Testis (tissue), 3 donors: ENCODE data around the gene TRIM7. TPM values are rescaled to one million over a fixed set of nuclear protein-coding genes. Genes with fewer than 3 reads are reported as not detected.

Experiments used
- DNase-seq: peaks from one replicate; pipeline ENCODE4 v3.0.0-alpha.2; 2019
- H3K27ac ChIP-seq, 2 donors: fragments of 200-600 bp; sonication (generic); one replicate each; pipeline ENCODE4 v1.5.1; 2019
- H3K27me3 ChIP-seq: fragments of 200-600 bp; sonication (generic); one replicate; pipeline ENCODE4 v1.5.1; 2019
- H3K36me3 ChIP-seq: fragments of 200-600 bp; sonication (generic); one replicate; pipeline ENCODE4 v1.5.1; 2017; ENCODE audit warnings: low read depth; ENCODE audit errors: missing control alignments
- H3K4me1 ChIP-seq: fragments of 200-600 bp; sonication (generic); one replicate; pipeline ENCODE4 v1.5.1; 2019
- H3K4me3 ChIP-seq, 2 donors: fragments of 200-600 bp; sonication (generic); one replicate each; pipeline ENCODE4 v1.5.1; 2017 to 2019
- H3K9me3 ChIP-seq: fragments of 200-600 bp; sonication (generic); one replicate; pipeline ENCODE4 v1.5.1; 2017
- CTCF ChIP-seq, 3 experiments: fragments of 450-650 bp in 2 of 3; fragments of 200-600 bp in 1 of 3; sonication (generic) in 1 of 3; IDR thresholded peaks; one replicate each; pipeline ENCODE4 v1.5.1; 2016 to 2019; ENCODE audit warnings: antibody characterized with exemption in 3 of 3, mild to moderate bottlenecking in 2 of 3, moderate library complexity in 1 of 3
- POLR2A ChIP-seq: fragments of 450-650 bp; IDR thresholded peaks from one replicate; pipeline ENCODE4 v1.6.1; 2017; ENCODE audit warnings: antibody characterized with exemption, mild to moderate bottlenecking, moderate library complexity
- WGBS, 2 donors: methylation state at CpG; one replicate each; pipeline ENCODE4 v1.1.5; 2018; 5-methylcytosine and 5-hydroxymethylcytosine counted together
- intact Hi-C: fragments of 100-400 bp; cut with DNase I; formaldehyde crosslinking; loops from one replicate; pipeline ENCODE4 v1.15.1; 2023; ENCODE audit warnings: low total_unique reads
- polyA plus RNA-seq: library from polyadenylated mRNA; stranded (reverse); fragments of 350-450 nt; fragmentation: Illumina TruSeq; extraction: RNeasy Lipid Tissue Mini Kit (QIAGEN cat#74804); gene quantifications from one replicate; pipeline ENCODE4 v1.2.3, GENCODE V29; 2014; ENCODE audit warnings: low read depth, low replicate concordance; ENCODE audit not compliant: insufficient read depth
- total RNA-seq, 2 donors: library from RNA; depleted of rRNA; stranded (reverse); fragments of >200 nt; gene quantifications; one replicate each; pipeline ENCODE4 v1.2.3, GENCODE V29; 2016

The TRIM7 gene
- total and polyA plus RNA-seq, 3 donors from 2014 or later: 0.43 to 0.87 (median 0.47) TPM

GRCh38 chr5:181207214-181207959 lies 2.4 kb upstream of the TRIM7 start:
- WGBS, 2 donors: 1% methylated on average over 36 of the region's 36 CpGs
- H3K4me3 ChIP-seq: peak overlapping the region; percentile 60 to 74
- H3K27me3 ChIP-seq: no peaks in the 10 kb centered on the region
- peak; percentile 79 for DNase-seq
- TF ChIP-seq POLR2A: no peak
- no peak for TF ChIP-seq CTCF (IDR thresholded peaks at IDR 0.05)
- H3K4me1 ChIP-seq: peaks cover 2% of the 10 kb centered on the region
- intact Hi-C loops: no loop called here
- no peaks in the 10 kb centered on the region for H3K36me3 ChIP-seq
- peak overlapping the region; percentile 79 to 85 for H3K27ac ChIP-seq
- no peaks in the 10 kb centered on the region for H3K9me3 ChIP-seq

- intact Hi-C loops: no loop called here
- DNase-seq: no peak
- H3K4me1 ChIP-seq: peaks cover 2% of the 10 kb centered on the region
- no peaks in the 10 kb centered on the region for H3K27me3 ChIP-seq
- no peaks in the 10 kb centered on the region for H3K36me3 ChIP-seq
- 6% methylated on average over 37 of the region's 37 CpGs for WGBS, 2 donors
- TF ChIP-seq POLR2A: no peak
- TF ChIP-seq CTCF (IDR thresholded peaks at IDR 0.05): no peak
- peak overlapping the region; percentile 60 to 74 for H3K4me3 ChIP-seq
- peak overlapping the region in 1 of 2 donors; percentile 85 for H3K27ac ChIP-seq
- H3K9me3 ChIP-seq: no peaks in the 10 kb centered on the region
These were observed 1.0 kb upstream of the TRIM7 start for GRCh38 chr5:181205761-181206649.

- intact Hi-C loops: no loop called here
These were observed 727 bp downstream of the TRIM7 start for GRCh38 chr5:181204113-181204825.

GRCh38 chr5:181203777-181204112 lies 1.3 kb downstream of the TRIM7 start:
- intact Hi-C loops: no loop called here
- no peak for DNase-seq
- no peak overlapping the region for H3K27ac ChIP-seq

More at GRCh38 chr5:181204113-181204825, 727 bp downstream of the TRIM7 start:
- Histone ChIP-seq H3K36me3 (no peaks in the 10 kb centered on the region), H3K27ac (no peak overlapping the region), H3K27me3 (no peaks in the 10 kb centered on the region), H3K9me3 (no peaks in the 10 kb centered on the region), H3K4me1 (peaks cover 2% of the 10 kb centered on the region), H3K4me3 (peak overlapping the region; percentile 51 to 74)
- WGBS, 2 donors: 0 to 1% methylated on average over 2 to 46 of the region's 67 CpGs
- no peak for DNase-seq
- no peak for TF ChIP-seq CTCF (IDR thresholded peaks at IDR 0.05)
- TF ChIP-seq POLR2A: no peak

More at GRCh38 chr5:181203777-181204112, 1.3 kb downstream of the TRIM7 start:
- Histone ChIP-seq H3K9me3 (no peaks in the 10 kb centered on the region), H3K4me3 (peak overlapping the region; percentile 51 to 74), H3K4me1 (peaks cover 2% of the 10 kb centered on the region), H3K36me3 (no peaks in the 10 kb centered on the region), H3K27me3 (no peaks in the 10 kb centered on the region)
- 7 to 15% methylated on average over 8 to 17 of the region's 17 CpGs for WGBS, 2 donors
- TF ChIP-seq CTCF (IDR thresholded peaks at IDR 0.05) (no peak), POLR2A (no peak)
